ENCODE data around the gene MAG.

DNA sequence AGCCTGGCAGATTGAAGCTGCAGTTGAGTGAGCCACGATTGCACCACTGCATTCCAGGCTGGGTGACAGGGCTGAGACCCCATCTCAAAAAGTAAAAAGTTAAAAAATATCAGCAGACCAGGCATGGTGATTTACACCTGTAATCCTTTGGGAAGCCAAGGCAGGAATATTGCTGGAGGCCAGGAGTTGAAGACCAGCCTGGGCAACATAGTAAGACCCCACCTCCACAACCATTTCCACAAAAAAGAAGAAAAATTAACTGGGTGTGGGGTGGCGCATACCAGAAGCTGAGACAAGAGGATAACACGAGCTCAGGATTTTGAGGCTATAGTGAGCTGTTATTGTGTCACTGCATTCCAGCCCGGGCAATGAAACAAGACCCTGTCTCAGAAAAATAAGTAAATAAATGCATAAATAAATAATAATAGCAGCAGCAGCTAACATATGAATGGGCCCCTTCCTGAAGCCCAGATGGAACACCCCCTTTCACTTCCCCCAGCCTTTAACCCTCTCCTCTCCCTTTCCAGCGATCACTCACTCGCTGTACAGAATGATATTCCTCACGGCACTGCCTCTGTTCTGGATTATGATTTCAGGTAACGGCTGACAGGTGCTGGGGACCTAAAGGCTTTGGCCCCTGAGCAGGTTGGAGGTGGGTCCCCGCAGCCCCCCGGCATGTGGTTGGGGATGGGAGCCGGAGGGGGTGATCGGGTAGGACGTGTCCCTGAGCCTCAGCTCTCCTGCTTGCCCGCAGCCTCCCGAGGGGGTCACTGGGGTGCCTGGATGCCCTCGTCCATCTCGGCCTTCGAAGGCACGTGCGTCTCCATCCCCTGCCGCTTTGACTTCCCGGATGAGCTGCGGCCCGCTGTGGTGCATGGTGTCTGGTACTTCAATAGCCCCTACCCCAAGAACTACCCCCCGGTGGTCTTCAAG is 3.2 kb downstream of the MAG start:
- TF ChIP-seq EZH2 (IDR thresholded peaks at IDR 0.05; ENCODE audit: borderline replicate concordance, low read length) = no peak
- TF ChIP-seq, protein P1, sequence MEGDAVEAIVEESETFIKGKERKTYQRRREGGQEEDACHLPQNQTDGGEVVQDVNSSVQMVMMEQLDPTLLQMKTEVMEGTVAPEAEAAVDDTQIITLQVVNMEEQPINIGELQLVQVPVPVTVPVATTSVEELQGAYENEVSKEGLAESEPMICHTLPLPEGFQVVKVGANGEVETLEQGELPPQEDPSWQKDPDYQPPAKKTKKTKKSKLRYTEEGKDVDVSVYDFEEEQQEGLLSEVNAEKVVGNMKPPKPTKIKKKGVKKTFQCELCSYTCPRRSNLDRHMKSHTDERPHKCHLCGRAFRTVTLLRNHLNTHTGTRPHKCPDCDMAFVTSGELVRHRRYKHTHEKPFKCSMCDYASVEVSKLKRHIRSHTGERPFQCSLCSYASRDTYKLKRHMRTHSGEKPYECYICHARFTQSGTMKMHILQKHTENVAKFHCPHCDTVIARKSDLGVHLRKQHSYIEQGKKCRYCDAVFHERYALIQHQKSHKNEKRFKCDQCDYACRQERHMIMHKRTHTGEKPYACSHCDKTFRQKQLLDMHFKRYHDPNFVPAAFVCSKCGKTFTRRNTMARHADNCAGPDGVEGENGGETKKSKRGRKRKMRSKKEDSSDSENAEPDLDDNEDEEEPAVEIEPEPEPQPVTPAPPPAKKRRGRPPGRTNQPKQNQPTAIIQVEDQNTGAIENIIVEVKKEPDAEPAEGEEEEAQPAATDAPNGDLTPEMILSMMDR (conservative IDR thresholded peaks at IDR 0.05 in 1 of 2, IDR thresholded peaks at IDR 0.05 in 1 of 2; ENCODE audit: extremely low read depth in 1 of 2, insufficient read depth in 1 of 2, low read depth in 1 of 2, low read length in 2 of 2) = no peak
